ENCODE measurements around the gene AGBL4. TPM values are rescaled to one million over a fixed set of nuclear protein-coding genes. Genes with fewer than 3 reads are reported as not detected.

The AGBL4 gene
- total and polyA plus RNA-seq, 2 of the 13 experiments (the other 11 are each of a cell fraction or from before 2014, with no cell fraction given) = not detected

DNA sequence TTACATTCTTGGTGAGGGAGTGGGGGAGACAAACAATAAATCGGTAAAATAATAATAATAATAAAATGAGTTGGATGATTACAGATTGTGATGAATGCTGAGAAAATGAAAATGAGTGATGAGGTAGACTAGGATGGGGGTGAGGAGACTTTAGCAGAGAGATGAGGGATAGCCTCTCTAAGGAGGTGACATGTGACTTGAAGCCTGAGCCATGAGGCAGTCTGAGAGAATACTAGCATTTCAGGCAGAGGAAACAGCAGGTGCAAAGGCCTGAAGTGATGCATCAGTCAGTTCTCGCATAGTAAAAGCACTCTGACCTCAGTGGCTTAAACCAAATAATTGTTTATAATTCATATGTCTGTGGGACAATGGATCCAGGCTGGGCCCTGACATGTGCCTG, 181.2 kb downstream of the AGBL4 start:
- FAIRE-seq (no peak), ATAC-seq (no peak), DNase-seq (ENCODE audit: low spot score) (no peak)
- intact Hi-C loops (cut with micrococcal nuclease; ENCODE audit: unreplicated experiment) = no loop called here
- H4K20me1 ChIP-seq (ENCODE audit: insufficient read depth, low read length) = no peaks in the 10 kb centered on the region
- no peak overlapping the region for H3K27ac ChIP-seq (ENCODE audit: extremely low read length, insufficient read depth, low read length)
- POLR2A ChIA-PET = no interaction called here
- no peak overlapping the region for H3K4me2 ChIP-seq (ENCODE audit: low read depth, low read length)
- CTCF ChIA-PET (ENCODE audit: low intra/inter-chr PET ratio, low total read pairs) = no interaction called here
- H3K9me3 ChIP-seq (ENCODE audit: low read length) = peaks cover 94% of the 10 kb centered on the region
- no peak overlapping the region for H2AFZ ChIP-seq (ENCODE audit: low read length)
- no peaks in the 10 kb centered on the region for H3K79me2 ChIP-seq (ENCODE audit: insufficient read depth, low read length)
- no TSS peak for BruUV-seq (replicated peaks)
- H3K4me3 ChIP-seq (replicated peaks in 1 of 3; ENCODE audit: insufficient read depth in 1 of 3, low read depth in 2 of 3, low read length in 3 of 3) = no peak overlapping the region
- H3K4me1 ChIP-seq (ENCODE audit: insufficient read depth, low read length) = no peaks in the 10 kb centered on the region
- no peak for TF ChIP-seq TBL1XR1 (IDR thresholded peaks at IDR 0.05; ENCODE audit: borderline replicate concordance, low read length, partially characterized antibody)
- TF ChIP-seq, protein P1, sequence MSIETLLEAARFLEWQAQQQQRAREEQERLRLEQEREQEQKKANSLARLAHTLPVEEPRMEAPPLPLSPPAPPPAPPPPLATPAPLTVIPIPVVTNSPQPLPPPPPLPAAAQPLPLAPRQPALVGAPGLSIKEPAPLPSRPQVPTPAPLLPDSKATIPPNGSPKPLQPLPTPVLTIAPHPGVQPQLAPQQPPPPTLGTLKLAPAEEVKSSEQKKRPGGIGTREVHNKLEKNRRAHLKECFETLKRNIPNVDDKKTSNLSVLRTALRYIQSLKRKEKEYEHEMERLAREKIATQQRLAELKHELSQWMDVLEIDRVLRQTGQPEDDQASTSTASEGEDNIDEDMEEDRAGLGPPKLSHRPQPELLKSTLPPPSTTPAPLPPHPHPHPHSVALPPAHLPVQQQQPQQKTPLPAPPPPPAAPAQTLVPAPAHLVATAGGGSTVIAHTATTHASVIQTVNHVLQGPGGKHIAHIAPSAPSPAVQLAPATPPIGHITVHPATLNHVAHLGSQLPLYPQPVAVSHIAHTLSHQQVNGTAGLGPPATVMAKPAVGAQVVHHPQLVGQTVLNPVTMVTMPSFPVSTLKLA (IDR thresholded peaks at IDR 0.05) = peak; percentile 91
- H3K27me3 ChIP-seq (ENCODE audit: control insufficient read depth in 1 of 2, insufficient read depth in 2 of 2, low read length in 2 of 2) = no peaks in the 10 kb centered on the region
- 0% methylated on average over 2 of the region's 2 CpGs for WGBS (ENCODE audit: low lambda C conversion rate)
- in situ Hi-C loops (cut with HindIII; ENCODE audit: extremely low pct_ligation_motif_present, low pct_unique_long_range_greater_than_20kb) = no loop called here
- no peaks in the 10 kb centered on the region for H3K36me3 ChIP-seq (replicated peaks in 1 of 2; ENCODE audit: control insufficient read depth in 1 of 2, insufficient read depth in 2 of 2, low read length in 2 of 2)
- no peak overlapping the region for H3K9ac ChIP-seq (ENCODE audit: insufficient read depth, low read depth, low read length)

DNA sequence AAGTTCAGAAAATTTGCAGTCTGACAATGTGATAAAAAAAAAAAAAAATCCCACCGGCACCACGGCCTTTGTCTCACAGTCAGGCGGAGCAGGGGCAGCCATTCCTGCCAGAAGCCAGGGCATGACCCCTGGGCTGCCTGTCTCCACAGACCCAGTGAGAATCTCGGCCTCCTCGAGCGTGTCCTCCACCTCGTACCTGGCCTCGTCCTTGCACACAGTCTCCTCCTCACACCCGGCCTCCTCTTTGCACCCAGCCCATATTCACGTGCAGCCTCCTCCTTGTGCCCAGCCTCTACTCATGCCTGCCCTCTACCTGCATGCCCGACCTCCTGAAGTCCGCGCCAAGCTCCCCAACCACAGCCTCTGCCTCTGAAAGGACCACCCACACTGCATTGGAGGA, 182.0 kb downstream of the AGBL4 start:
- H3K79me2 ChIP-seq (ENCODE audit: insufficient read depth, low read length) = no peaks in the 10 kb centered on the region
- no peak overlapping the region for H3K4me2 ChIP-seq (ENCODE audit: low read depth, low read length)
- H3K9me3 ChIP-seq (ENCODE audit: low read length) = peaks cover 96% of the 10 kb centered on the region
- in situ Hi-C loops (cut with HindIII; ENCODE audit: extremely low pct_ligation_motif_present, low pct_unique_long_range_greater_than_20kb) (no loop called here), intact Hi-C loops (cut with micrococcal nuclease; ENCODE audit: unreplicated experiment) (no loop called here)
- CTCF ChIA-PET (ENCODE audit: low intra/inter-chr PET ratio, low total read pairs) = no interaction called here
- no peak for ATAC-seq
- no TSS peak for BruUV-seq (replicated peaks)
- POLR2A ChIA-PET = no interaction called here
- no peaks in the 10 kb centered on the region for H3K4me1 ChIP-seq (ENCODE audit: insufficient read depth, low read length)
- no peaks in the 10 kb centered on the region for H3K36me3 ChIP-seq (replicated peaks in 1 of 2; ENCODE audit: control insufficient read depth in 1 of 2, insufficient read depth in 2 of 2, low read length in 2 of 2)
- DNase-seq (ENCODE audit: low spot score) = no peak
- 2% methylated on average over 12 of the region's 13 CpGs for WGBS (ENCODE audit: low lambda C conversion rate)
- H2AFZ ChIP-seq (ENCODE audit: low read length) = no peak overlapping the region
- H3K27ac ChIP-seq (ENCODE audit: extremely low read length, insufficient read depth, low read length) = no peak overlapping the region
- no peaks in the 10 kb centered on the region for H4K20me1 ChIP-seq (ENCODE audit: insufficient read depth, low read length)
- H3K27me3 ChIP-seq (ENCODE audit: control insufficient read depth in 1 of 2, insufficient read depth in 2 of 2, low read length in 2 of 2) = no peaks in the 10 kb centered on the region
- no peak overlapping the region for H3K4me3 ChIP-seq (replicated peaks in 1 of 3; ENCODE audit: insufficient read depth in 1 of 3, low read depth in 2 of 3, low read length in 3 of 3)
- H3K9ac ChIP-seq (ENCODE audit: insufficient read depth, low read depth, low read length) = no peak overlapping the region
- FAIRE-seq = no peak
- TF ChIP-seq, protein P2, sequence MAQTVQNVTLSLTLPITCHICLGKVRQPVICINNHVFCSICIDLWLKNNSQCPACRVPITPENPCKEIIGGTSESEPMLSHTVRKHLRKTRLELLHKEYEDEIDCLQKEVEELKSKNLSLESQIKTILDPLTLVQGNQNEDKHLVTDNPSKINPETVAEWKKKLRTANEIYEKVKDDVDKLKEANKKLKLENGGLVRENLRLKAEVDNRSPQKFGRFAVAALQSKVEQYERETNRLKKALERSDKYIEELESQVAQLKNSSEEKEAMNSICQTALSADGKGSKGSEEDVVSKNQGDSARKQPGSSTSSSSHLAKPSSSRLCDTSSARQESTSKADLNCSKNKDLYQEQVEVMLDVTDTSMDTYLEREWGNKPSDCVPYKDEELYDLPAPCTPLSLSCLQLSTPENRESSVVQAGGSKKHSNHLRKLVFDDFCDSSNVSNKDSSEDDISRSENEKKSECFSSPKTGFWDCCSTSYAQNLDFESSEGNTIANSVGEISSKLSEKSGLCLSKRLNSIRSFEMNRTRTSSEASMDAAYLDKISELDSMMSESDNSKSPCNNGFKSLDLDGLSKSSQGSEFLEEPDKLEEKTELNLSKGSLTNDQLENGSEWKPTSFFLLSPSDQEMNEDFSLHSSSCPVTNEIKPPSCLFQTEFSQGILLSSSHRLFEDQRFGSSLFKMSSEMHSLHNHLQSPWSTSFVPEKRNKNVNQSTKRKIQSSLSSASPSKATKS (CRISPR knock-in tag; IDR thresholded peaks at IDR 0.05) = no peak
- TF ChIP-seq GABPB1 (CRISPR knock-in tag; IDR thresholded peaks at IDR 0.05) = no peak
- TF ChIP-seq, protein P3, sequence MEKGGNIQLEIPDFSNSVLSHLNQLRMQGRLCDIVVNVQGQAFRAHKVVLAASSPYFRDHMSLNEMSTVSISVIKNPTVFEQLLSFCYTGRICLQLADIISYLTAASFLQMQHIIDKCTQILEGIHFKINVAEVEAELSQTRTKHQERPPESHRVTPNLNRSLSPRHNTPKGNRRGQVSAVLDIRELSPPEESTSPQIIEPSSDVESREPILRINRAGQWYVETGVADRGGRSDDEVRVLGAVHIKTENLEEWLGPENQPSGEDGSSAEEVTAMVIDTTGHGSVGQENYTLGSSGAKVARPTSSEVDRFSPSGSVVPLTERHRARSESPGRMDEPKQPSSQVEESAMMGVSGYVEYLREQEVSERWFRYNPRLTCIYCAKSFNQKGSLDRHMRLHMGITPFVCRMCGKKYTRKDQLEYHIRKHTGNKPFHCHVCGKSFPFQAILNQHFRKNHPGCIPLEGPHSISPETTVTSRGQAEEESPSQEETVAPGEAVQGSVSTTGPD (CRISPR knock-in tag; IDR thresholded peaks at IDR 0.05) = no peak
- TF ChIP-seq, protein P4, sequence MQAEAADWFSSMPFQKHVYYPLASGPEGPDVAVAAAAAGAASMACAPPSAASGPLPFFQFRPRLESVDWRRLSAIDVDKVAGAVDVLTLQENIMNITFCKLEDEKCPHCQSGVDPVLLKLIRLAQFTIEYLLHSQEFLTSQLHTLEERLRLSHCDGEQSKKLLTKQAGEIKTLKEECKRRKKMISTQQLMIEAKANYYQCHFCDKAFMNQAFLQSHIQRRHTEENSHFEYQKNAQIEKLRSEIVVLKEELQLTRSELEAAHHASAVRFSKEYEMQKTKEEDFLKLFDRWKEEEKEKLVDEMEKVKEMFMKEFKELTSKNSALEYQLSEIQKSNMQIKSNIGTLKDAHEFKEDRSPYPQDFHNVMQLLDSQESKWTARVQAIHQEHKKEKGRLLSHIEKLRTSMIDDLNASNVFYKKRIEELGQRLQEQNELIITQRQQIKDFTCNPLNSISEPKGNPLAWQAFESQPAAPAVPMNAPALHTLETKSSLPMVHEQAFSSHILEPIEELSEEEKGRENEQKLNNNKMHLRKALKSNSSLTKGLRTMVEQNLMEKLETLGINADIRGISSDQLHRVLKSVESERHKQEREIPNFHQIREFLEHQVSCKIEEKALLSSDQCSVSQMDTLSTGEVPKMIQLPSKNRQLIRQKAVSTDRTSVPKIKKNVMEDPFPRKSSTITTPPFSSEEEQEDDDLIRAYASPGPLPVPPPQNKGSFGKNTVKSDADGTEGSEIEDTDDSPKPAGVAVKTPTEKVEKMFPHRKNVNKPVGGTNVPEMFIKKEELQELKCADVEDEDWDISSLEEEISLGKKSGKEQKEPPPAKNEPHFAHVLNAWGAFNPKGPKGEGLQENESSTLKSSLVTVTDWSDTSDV (CRISPR knock-in tag; IDR thresholded peaks at IDR 0.05) = no peak
- no peak for TF ChIP-seq GTF3A (CRISPR knock-in tag; conservative IDR thresholded peaks at IDR 0.05)
